IMR-90 (cell line): ENCODE data around the gene SOX1. TPM values are rescaled to one million over a fixed set of nuclear protein-coding genes. Genes with fewer than 3 reads are reported as not detected.

Experiments used
- ATAC-seq: fragments of 200-7000 bp; cut with Tn5 transposase; 2 replicates; pipeline ENCODE4 v1.9.1; 2020; ENCODE audit warnings: low read depth, mild to moderate bottlenecking, moderate library complexity
- BruUV-seq: library from RNA; stranded (reverse); fragments of 400-500 nt; replicated peaks from 2 replicates; lab custom pipeline; 2021; lab: Mats Ljungman, UMichigan
- CTCF ChIA-PET: fragments of 300-600 bp; formaldehyde crosslinking; extraction: SDS; loops from one replicate; lab custom pipeline; 2021; ENCODE audit warnings: antibody characterized with exemption; lab: Yijun Ruan, JAX
- POLR2A ChIA-PET: fragments of 300-600 bp; sonication (Branson Sonifier 250); formaldehyde crosslinking; loops from one replicate; lab custom pipeline; 2022; ENCODE audit warnings: antibody characterized with exemption; ENCODE audit not compliant: unreplicated experiment; lab: Charles Lee
- DNase-seq: peaks from one replicate; pipeline ENCODE4 v3.0.0; 2013
- H2AFZ ChIP-seq: replicated peaks from 2 replicates; pipeline ENCODE3; 2013; ENCODE audit warnings: low read length, mild to moderate bottlenecking; ENCODE audit not compliant: poor library complexity
- H2AK5ac ChIP-seq: 2 replicates; pipeline ENCODE4 v1.6.1; 2013; ENCODE audit warnings: low read depth, low read length, inconsistent platforms
- H2AK9ac ChIP-seq: replicated peaks from 2 replicates; pipeline ENCODE3; 2013; ENCODE audit warnings: mild to moderate bottlenecking, low read depth, low read length, moderate library complexity; ENCODE audit not compliant: poor library complexity
- H2BK120ac ChIP-seq: 2 replicates; pipeline ENCODE4 v1.6.1; 2013; ENCODE audit warnings: low read depth, low read length, inconsistent platforms
- H2BK15ac ChIP-seq: 3 replicates; pipeline ENCODE4 v1.6.1; 2013; ENCODE audit warnings: low read depth, low read length, inconsistent platforms
- H2BK20ac ChIP-seq: 2 replicates; pipeline ENCODE4 v1.6.1; 2013; ENCODE audit warnings: low read depth, mild to moderate bottlenecking, inconsistent platforms, low read length, moderate library complexity
- H2BK5ac ChIP-seq: 2 replicates; pipeline ENCODE4 v1.6.1; 2013; ENCODE audit warnings: mild to moderate bottlenecking, low read depth, low read length, inconsistent platforms; ENCODE audit not compliant: poor library complexity, severe bottlenecking
- H3K14ac ChIP-seq: replicated peaks from 2 replicates; pipeline ENCODE4 v1.6.1; 2013; ENCODE audit warnings: low read depth, low read length, inconsistent platforms
- H3K18ac ChIP-seq: 2 replicates; pipeline ENCODE4 v1.6.1; 2013; ENCODE audit warnings: low read depth, low read length, control low read depth
- H3K23ac ChIP-seq: 2 replicates; pipeline ENCODE4 v1.6.1; 2013; ENCODE audit warnings: low read depth, low read length, inconsistent platforms
- H3K27ac ChIP-seq: 2 replicates; pipeline ENCODE4 v1.5.1; 2013; ENCODE audit warnings: mild to moderate bottlenecking, control low read depth, low read length; ENCODE audit not compliant: insufficient read depth
- H3K27me3 ChIP-seq: 2 replicates; pipeline ENCODE4 v1.6.1; 2013; ENCODE audit warnings: low read length; ENCODE audit not compliant: control insufficient read depth, insufficient read depth
- H3K36me3 ChIP-seq: 2 replicates; pipeline ENCODE4 v1.6.1; 2013; ENCODE audit warnings: low read length, mixed read lengths; ENCODE audit not compliant: control insufficient read depth, insufficient read depth
- H3K4ac ChIP-seq: 2 replicates; pipeline ENCODE4 v1.6.1; 2013; ENCODE audit warnings: low read depth, low read length, inconsistent platforms
- H3K4me1 ChIP-seq: 2 replicates; pipeline ENCODE4 v1.6.1; 2013; ENCODE audit warnings: low read length, mixed read lengths; ENCODE audit not compliant: control insufficient read depth, insufficient read depth
- H3K4me2 ChIP-seq: 2 replicates; pipeline ENCODE4 v1.6.1; 2013; ENCODE audit warnings: low read depth, mild to moderate bottlenecking, control low read depth, low read length, moderate library complexity
- H3K4me3 ChIP-seq: 2 replicates; pipeline ENCODE4 v1.5.1; 2013; ENCODE audit warnings: low read depth, mild to moderate bottlenecking, control low read depth, low read length, moderate library complexity; ENCODE audit not compliant: insufficient read depth
- H3K56ac ChIP-seq: 2 replicates; pipeline ENCODE4 v1.6.1; 2013; ENCODE audit warnings: low read length, inconsistent platforms; ENCODE audit not compliant: insufficient read depth; ENCODE audit errors: extremely low read depth
- H3K79me1 ChIP-seq, 2 experiments: 2 replicates each; pipeline ENCODE4 v1.6.1; 2013; ENCODE audit warnings: low read length in 2 of 2, inconsistent platforms in 1 of 2, low read depth in 1 of 2
- H3K9ac ChIP-seq: 2 replicates; pipeline ENCODE4 v1.6.1; 2013; ENCODE audit warnings: low read depth, low read length, control low read depth
- H3K9me1 ChIP-seq: 2 replicates; pipeline ENCODE4 v1.6.1; 2013; ENCODE audit warnings: low read length, inconsistent platforms; ENCODE audit not compliant: insufficient read depth
- H3K9me3 ChIP-seq: 2 replicates; pipeline ENCODE4 v1.6.1; 2013; ENCODE audit warnings: low read length; ENCODE audit not compliant: control insufficient read depth, insufficient read depth
- H4K20me1 ChIP-seq: 2 replicates; pipeline ENCODE4 v1.6.1; 2013; ENCODE audit warnings: low read length, inconsistent platforms; ENCODE audit not compliant: insufficient read depth
- H4K5ac ChIP-seq: 2 replicates; pipeline ENCODE4 v1.6.1; 2013; ENCODE audit warnings: mild to moderate bottlenecking, low read depth, low read length, control low read depth
- H4K8ac ChIP-seq, 2 experiments: 2 replicates each; pipeline ENCODE4 v1.6.1; 2013; ENCODE audit warnings: low read depth in 2 of 2, low read length in 2 of 2, control low read depth in 1 of 2, inconsistent platforms in 1 of 2
- H4K91ac ChIP-seq: 2 replicates; pipeline ENCODE4 v1.6.1; 2013; ENCODE audit warnings: low read depth, low read length, inconsistent platforms; ENCODE audit not compliant: insufficient read depth
- BHLHE40 ChIP-seq: fragments of 150-350 bp; IDR thresholded peaks from 2 replicates; pipeline ENCODE4 v1.6.1; 2016; ENCODE audit warnings: mild to moderate bottlenecking, low read depth, low read length
- CHD1 ChIP-seq: IDR thresholded peaks from 2 replicates; pipeline ENCODE4 v1.6.1; 2012; ENCODE audit warnings: low read depth, low read length, improper control_type of control experiment
- RCOR1 ChIP-seq: IDR thresholded peaks from 2 replicates; pipeline ENCODE4 v1.6.1; 2012; ENCODE audit warnings: mild to moderate bottlenecking, low read length, improper control_type of control experiment; ENCODE audit not compliant: insufficient replicate concordance
- WGBS, 2 experiments: methylation state at CpG; one replicate each; pipeline versions ENCODE4 v1.1.5 to v1.1.7; 2013; ENCODE audit warnings: missing lambda C conversion rate in 2 of 2; ENCODE audit not compliant: insufficient read length in 1 of 2; ENCODE audit errors: extremely low coverage in 2 of 2; 5-methylcytosine and 5-hydroxymethylcytosine counted together
- dilution Hi-C: fragments of 300-500 bp; cut with HindIII; formaldehyde crosslinking; loops from one replicate; pipeline ENCODE4 v1.14.3; 2018; ENCODE audit warnings: low sequenced_read_pairs; ENCODE audit not compliant: unreplicated experiment
- in situ Hi-C: fragments of 300-500 bp; cut with MboI; formaldehyde crosslinking; loops from 3 replicates; pipeline ENCODE4 v1.14.3; 2019; ENCODE audit warnings: low sequenced_read_pairs, inconsistent platforms, mixed read lengths
- intact Hi-C: fragments of 100-400 bp; cut with micrococcal nuclease; formaldehyde crosslinking; loops from 2 replicates; pipeline ENCODE4 v1.10.0; 2022
- polyA plus RNA-seq, 3 experiments: library from polyadenylated mRNA; depleted of rRNA; stranded (reverse); fragments of >200 nt; gene quantifications; 2 replicates each; pipeline ENCODE4 v1.2.3, GENCODE V29; 2012; ENCODE audit warnings: low replicate concordance in 1 of 3
- total RNA-seq: library from RNA; depleted of rRNA; stranded (reverse); fragments of >200 nt; gene quantifications from 2 replicates; pipeline ENCODE4 v1.2.3, GENCODE V29; 2012
- TF ChIP-seq, protein P1 (sequence below): fragments of 150-350 bp; IDR thresholded peaks from 2 replicates; pipeline ENCODE4 v1.6.1; 2016; ENCODE audit warnings: low read depth, mild to moderate bottlenecking, low read length, moderate library complexity, borderline replicate concordance

SOX1 gene
- total and polyA plus RNA-seq, 2 of the 4 experiments (the other 2 are of a cell fraction) = not detected

DNA sequence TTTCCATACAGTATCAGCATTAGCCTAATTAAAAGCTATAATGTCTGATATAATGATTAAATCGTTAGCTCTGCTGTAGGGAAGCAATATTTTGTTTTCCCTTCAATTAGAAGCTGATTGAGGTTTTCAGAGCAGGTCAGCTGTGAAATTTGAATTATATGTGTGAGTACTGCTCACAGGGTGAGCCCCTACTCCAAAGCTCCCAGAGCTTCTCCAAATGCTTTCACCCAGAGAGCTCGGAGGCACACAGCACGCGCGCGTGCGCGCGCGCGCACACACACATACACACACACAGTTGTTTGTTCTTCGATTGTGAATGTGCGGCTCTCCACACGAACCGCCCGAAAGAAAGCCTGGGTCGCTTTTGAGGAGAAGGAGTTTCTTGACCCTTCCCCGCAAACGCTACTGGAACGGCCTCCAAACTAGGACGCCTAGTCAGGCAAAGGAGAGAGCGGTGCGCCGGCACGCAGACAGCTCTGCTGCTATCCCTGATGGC, 4.8 kb upstream of the SOX1 start:
- in situ Hi-C loops (no loop called here), intact Hi-C loops (loop anchor here (2.0 kb wide), 1 partner anchor 545 kb away; no protein-coding TSS in a partner anchor), dilution Hi-C loops (no loop called here)
- Histone ChIP-seq H2AK5ac (no peak overlapping the region), H3K36me3 (no peaks in the 10 kb centered on the region), H2BK120ac (no peak overlapping the region), H3K14ac (no peak overlapping the region), H3K9me1 (no peaks in the 10 kb centered on the region), H2BK20ac (no peak overlapping the region), H2AK9ac (no peak overlapping the region), H3K18ac (no peak overlapping the region), H4K8ac (no peak overlapping the region), H3K4me2 (no peak overlapping the region), H3K27me3 (peaks cover 79% of the 10 kb centered on the region), H3K9me3 (peaks cover 2% of the 10 kb centered on the region), H3K23ac (no peak overlapping the region), H2BK15ac (no peak overlapping the region), H3K56ac (no peak overlapping the region), H4K91ac (no peak overlapping the region), H3K9ac (no peak overlapping the region), H2AFZ (no peak overlapping the region), H3K4me1 (no peaks in the 10 kb centered on the region), H3K27ac (no peak overlapping the region), H4K5ac (no peak overlapping the region), H2BK5ac (no peak overlapping the region), H3K79me1 (no peaks in the 10 kb centered on the region), H4K20me1 (no peaks in the 10 kb centered on the region), H3K4me3 (no peak overlapping the region), H3K4ac (no peak overlapping the region)
- no TSS peak for BruUV-seq
- TF ChIP-seq RCOR1 = no peak
- no peak for TF ChIP-seq BHLHE40
- no peak for TF ChIP-seq CHD1
- TF ChIP-seq, protein P1, sequence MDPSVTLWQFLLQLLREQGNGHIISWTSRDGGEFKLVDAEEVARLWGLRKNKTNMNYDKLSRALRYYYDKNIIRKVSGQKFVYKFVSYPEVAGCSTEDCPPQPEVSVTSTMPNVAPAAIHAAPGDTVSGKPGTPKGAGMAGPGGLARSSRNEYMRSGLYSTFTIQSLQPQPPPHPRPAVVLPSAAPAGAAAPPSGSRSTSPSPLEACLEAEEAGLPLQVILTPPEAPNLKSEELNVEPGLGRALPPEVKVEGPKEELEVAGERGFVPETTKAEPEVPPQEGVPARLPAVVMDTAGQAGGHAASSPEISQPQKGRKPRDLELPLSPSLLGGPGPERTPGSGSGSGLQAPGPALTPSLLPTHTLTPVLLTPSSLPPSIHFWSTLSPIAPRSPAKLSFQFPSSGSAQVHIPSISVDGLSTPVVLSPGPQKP = no peak
- no peak for DNase-seq
- no peak for ATAC-seq
- ChIA-PET CTCF (no interaction called here), POLR2A (no interaction called here)
- WGBS, 2 experiments = 0% methylated on average over 5 of the region's 25 CpGs; no CpG with 5 or more reads in 1 of the 2 experiments
